Right lobe of liver (tissue), 4 donors: ENCODE results near the gene PCDH17.

Source experiments
- POLR2A ChIP-seq: fragments of 450-650 bp; IDR thresholded peaks from one replicate; pipeline ENCODE4 v1.6.1; 2017; ENCODE audit warnings: antibody characterized with exemption, mild to moderate bottlenecking
- TF ChIP-seq, protein P1 (sequence below), 4 donors: fragments of 200-600 bp in 3 of 4; fragments of 450-650 bp in 1 of 4; IDR thresholded peaks; one replicate each; pipeline versions ENCODE4 v1.5.1 to v1.8.0; 2016 to 2022; ENCODE audit warnings: antibody characterized with exemption in 4 of 4, mild to moderate bottlenecking in 2 of 4
- donor health status: DM: no; HTN: no; CAD: no.
- donor health status: DM: no; HTN: no; CAD: no.
- donor health status: DM: no; HTN: yes; CAD: no.

DNA sequence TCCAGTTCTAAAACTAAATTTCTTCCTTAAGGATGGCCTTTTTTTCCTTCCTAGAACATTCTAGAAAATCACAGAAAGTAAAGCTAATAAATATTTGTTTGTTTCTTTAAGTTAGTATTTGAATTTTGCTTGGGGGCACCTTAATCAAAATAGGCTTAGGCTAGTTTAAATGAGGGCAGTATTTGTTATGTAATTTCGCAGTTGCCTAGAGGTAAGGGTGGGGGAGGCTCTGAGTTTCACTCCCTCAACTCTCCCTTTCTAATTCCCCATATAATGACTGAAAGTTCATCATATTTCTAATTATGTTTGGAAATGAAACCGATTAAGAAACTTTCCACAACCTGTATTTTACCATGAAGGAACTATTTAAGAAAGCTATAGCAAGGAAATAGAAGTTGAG lies 40.6 kb downstream of the PCDH17 start:
- TF ChIP-seq, protein P1, sequence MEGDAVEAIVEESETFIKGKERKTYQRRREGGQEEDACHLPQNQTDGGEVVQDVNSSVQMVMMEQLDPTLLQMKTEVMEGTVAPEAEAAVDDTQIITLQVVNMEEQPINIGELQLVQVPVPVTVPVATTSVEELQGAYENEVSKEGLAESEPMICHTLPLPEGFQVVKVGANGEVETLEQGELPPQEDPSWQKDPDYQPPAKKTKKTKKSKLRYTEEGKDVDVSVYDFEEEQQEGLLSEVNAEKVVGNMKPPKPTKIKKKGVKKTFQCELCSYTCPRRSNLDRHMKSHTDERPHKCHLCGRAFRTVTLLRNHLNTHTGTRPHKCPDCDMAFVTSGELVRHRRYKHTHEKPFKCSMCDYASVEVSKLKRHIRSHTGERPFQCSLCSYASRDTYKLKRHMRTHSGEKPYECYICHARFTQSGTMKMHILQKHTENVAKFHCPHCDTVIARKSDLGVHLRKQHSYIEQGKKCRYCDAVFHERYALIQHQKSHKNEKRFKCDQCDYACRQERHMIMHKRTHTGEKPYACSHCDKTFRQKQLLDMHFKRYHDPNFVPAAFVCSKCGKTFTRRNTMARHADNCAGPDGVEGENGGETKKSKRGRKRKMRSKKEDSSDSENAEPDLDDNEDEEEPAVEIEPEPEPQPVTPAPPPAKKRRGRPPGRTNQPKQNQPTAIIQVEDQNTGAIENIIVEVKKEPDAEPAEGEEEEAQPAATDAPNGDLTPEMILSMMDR (IDR thresholded peaks at IDR 0.05): no peak
- TF ChIP-seq POLR2A: no peak
